Ureter (tissue), 1 donor: Measurements from ENCODE around the gene BLTP1. TPM values are rescaled to one million over a fixed set of nuclear protein-coding genes. Genes with fewer than 3 reads are reported as not detected.

Source experiments
- DNase-seq: peaks from one replicate; pipeline ENCODE4 v3.0.0-alpha.2; 2020; ENCODE audit warnings: low spot score
- total RNA-seq: library from RNA; stranded (reverse); gene quantifications from one replicate; pipeline ENCODE4 v1.2.4, GENCODE V29; 2023
- donor health status: DM: yes; HTN: yes; CAD: no.

Gene BLTP1
- total RNA-seq, 1 donor from 2014 or later: 109 TPM

GRCh38 chr4:122167369-122167768, 15.2 kb downstream of the BLTP1 start:
- DNase-seq: no peak

- no peak for DNase-seq
These were observed 18.6 kb downstream of the BLTP1 start for GRCh38 chr4:122170775-122171174.

GRCh38 chr4:122171323-122171722, 19.2 kb downstream of the BLTP1 start:
- no peak for DNase-seq

- no peak for DNase-seq
These were observed 20.1 kb downstream of the BLTP1 start for GRCh38 chr4:122172266-122172665.

GRCh38 chr4:122178961-122179360, 26.8 kb downstream of the BLTP1 start:
- DNase-seq: no peak

- no peak for DNase-seq
These were observed 43.6 kb downstream of the BLTP1 start for GRCh38 chr4:122195718-122196117.

Other genes starting within 250 kb of the BLTP1 start
- gene TRPC3, start 200.3 kb upstream of the BLTP1 start, total RNA-seq: 11.8 TPM
- not detected for gene ADAD1, start 226.7 kb downstream of the BLTP1 start, total RNA-seq